ENCODE data around the gene APMAP.
A peak's percentile ranks its signal among the peaks of the same experiment; 100 is the strongest.

The APMAP gene

GRCh38 chr20:24992487-24993205, at the start of gene APMAP:
Gene APMAP, minus strand, starts transcription at chr20:24992751. Its CDS starts 63 bp downstream, at chr20:24992688.
- peak; percentile 98 for DNase-seq

GRCh38 chr20:25041813-25042530, 49.4 kb upstream of the APMAP start:
- DNase-seq, result no peak

- DNase-seq, result no peak
Measured at GRCh38 chr20:25040438-25040831, 47.9 kb upstream of the APMAP start.

- no peak for DNase-seq
Measured at GRCh38 chr20:25039697-25040437, 47.3 kb upstream of the APMAP start.

DNA sequence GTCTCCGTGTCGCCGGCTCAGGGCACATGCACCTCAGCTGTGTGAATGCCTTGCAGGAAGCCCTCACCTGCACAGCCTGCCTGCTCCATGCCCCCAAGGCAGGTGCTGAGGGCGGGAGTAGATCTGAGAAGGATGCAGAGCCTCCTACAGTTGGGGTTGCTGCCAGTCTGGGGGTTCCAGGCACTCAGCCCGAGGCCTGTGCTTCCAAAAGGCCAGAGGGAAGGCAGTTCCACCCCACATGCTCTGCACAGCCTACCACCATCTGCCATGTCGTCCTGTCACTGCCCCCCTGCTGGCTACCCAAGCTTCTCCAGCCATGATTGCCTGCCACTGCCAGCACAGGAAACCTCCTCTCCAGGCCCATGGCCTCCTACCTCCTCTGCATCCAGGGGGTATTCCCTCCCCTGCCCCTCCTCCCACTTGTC, 46.1 kb upstream of the APMAP start:
- no peak for DNase-seq

GRCh38 chr20:25038103-25038410, 45.5 kb upstream of the APMAP start:
- no peak for DNase-seq

GRCh38 chr20:25037288-25038102, 44.9 kb upstream of the APMAP start:
- no peak for DNase-seq

GRCh38 chr20:25036331-25036936, 43.9 kb upstream of the APMAP start:
- no peak for DNase-seq

- no peak for DNase-seq
Measured at GRCh38 chr20:25035921-25036320, 43.4 kb upstream of the APMAP start.

GRCh38 chr20:25033924-25034300, 41.4 kb upstream of the APMAP start:
- DNase-seq, result no peak

DNA sequence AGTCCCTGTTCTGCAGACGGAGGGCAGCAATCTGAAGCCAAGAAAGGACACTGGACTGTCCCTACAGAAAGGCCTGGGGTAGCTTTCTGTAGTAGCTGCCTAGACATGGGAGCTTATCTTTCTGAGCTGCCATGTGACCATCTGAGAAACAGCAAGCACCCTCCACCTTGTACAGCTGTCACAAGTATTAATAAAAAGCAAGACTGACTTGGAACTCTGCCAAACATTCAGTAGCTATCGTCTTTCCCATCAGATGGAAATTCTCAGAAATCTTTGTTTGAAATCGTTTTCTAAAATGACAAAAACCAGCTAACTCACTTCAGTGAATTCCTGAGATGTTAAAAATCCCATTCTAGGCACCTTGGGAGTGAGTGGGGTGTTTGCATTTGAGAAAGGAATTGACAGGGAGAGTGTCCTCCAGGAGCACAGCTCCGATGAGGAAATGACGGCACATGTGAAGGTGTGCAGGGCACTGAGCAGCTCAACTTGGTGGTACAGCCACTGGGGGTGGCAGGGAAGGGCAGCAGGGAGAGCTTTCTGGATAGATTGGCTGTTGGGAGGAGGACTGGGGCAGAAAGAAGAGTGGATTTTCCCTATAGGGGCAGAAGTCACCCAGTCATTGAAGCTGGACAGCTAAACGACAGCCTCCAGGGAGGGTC, 40.8 kb upstream of the APMAP start:
- no peak for DNase-seq

DNA sequence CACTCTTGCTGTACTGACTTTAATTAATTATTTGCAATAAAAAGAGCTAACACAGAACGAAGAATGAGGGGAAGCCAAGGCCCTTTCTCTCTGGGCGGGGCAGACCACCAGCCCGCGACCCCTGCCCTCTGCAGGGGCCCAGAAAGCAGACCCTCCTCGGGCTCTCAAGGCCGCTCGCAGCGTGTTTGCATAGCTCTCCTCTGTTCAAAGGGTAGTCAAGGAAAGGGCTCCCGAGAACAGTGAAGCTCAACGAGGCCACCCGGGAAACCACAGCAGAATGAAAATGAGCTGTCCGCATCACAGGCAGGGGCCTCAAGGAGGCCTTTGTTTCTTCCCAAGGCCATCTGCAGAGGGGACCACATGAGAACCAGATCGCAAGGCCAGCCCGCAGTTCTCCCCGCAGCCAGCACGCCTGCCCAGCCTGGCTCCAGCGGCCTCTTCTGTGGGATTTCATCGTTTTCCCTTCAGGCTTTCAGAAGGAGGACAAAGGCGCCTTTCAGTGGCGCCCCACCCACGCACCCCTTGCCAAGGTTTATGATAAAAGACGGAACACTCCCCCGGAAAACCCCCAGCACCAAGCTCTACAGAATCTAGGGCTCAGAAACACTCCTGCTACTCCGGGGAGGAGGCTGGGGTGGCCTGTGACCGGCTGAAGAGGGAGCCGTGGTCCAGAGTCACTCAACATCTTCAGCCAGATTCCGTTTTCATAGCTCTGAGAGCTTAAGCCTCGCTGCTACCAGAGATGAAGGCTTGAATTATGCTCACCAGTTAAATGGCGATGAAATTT, 40.1 kb upstream of the APMAP start:
- DNase-seq, result no peak

DNA sequence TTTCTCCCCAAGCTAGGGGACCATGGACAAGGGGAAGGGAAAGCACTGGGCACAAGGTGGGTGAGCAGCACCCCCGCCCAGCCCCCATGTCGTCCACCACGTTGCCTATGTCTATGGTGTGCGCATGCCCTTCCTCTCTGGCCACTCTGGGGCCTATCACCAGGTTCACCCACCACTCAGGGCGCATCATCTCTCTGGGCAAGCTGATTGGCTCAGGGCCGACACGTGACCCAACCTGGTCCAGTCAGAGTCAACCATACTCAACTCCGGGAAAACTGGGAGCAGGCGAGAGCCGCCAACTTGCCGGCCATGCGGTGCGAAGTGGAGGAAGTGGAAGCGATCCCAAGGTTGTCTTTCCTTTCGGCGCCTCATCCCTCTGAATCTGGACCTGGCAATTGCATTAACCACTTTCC, 39.5 kb upstream of the APMAP start:
- no peak for DNase-seq

DNA sequence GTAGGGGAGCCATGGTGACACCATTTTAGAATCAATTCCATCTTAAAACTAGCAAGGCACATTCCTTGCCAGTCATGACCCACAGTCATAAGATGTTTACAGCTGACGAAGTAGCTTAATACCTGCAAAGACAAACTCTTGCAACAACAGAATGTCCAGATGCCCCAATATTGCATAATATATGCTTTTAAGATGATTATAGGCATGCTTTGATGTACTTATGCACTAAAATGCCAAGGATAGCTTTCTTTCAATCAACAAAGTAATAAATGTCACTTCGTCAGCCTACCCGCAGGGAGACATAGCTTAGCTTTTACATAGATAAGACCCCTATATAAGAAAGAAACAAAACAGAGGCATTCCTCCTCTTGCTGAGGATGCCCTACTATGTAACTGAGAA, 38.7 kb upstream of the APMAP start:
- DNase-seq, result no peak

- no peak for DNase-seq
Measured at GRCh38 chr20:25030649-25031207, 38.2 kb upstream of the APMAP start.

- DNase-seq, result no peak
Measured at GRCh38 chr20:25030007-25030648, 37.6 kb upstream of the APMAP start.

DNA sequence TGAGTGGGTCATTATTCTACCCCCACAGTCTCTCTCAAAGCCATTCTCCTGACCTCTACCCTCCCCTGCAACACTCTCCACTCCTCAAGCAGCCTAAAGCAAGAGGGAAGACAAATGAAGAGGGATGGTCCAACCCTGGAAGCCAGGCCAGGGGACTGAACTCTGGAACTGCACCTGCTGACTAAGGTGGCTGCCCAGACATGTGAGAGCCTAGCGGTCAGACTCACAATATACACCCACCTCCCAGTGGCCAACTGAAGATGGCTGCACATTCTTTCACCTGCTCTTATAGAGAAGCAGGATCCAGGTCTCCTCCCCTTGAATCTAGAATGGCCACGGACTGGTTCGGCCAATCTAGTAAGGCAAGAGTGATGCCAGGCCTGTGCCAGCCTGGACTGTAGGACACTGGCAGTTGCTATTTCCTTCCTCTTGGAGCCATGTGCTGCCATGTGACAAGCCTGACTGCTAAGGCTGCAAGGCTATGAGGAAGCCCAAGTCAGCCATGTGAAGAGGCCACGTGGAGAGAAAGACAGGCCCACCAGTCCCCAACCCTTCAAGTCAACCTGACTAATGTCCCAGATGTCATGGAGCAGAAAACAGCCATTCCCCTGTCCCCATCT, 33.5 kb upstream of the APMAP start:
- DNase-seq, result no peak

- no peak for DNase-seq
Measured at GRCh38 chr20:25025091-25025861, 32.7 kb upstream of the APMAP start.

DNA sequence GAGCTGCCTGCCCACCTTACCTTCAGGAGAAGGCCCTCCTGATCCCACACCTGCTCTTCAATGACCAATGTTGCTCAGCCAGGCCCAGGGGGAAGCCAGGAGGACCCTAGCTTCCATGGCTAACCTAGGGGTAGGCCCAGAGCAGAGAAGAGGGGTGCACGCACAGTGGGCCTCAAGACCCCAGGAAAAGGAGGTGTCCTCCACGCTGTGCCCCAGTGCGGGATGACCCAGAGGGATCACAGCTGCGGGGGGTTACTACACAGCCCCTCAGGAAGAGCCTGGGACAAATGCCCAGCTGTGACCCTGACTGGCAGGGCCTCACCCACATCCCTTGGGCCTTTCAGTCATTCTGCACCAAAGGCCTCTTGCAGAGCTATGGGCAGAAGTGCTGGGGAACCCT, 31.6 kb upstream of the APMAP start:
- DNase-seq, result no peak

Measured in activated naive CD4-positive, alpha-beta T cell treated with anti-CD3 and anti-CD28 coated beads, Interleukin-2, amount 50 U/mL, for 16 hours (primary cell).